Ramos (cell line): Measurements from ENCODE around the gene ECE1.

Source experiments
- in situ Hi-C: fragments of 300-500 bp; cut with MboI; formaldehyde crosslinking; loops from one replicate; pipeline ENCODE4 v1.14.3; 2022; ENCODE audit warnings: low sequenced_read_pairs; ENCODE audit not compliant: unreplicated experiment

Gene ECE1

DNA sequence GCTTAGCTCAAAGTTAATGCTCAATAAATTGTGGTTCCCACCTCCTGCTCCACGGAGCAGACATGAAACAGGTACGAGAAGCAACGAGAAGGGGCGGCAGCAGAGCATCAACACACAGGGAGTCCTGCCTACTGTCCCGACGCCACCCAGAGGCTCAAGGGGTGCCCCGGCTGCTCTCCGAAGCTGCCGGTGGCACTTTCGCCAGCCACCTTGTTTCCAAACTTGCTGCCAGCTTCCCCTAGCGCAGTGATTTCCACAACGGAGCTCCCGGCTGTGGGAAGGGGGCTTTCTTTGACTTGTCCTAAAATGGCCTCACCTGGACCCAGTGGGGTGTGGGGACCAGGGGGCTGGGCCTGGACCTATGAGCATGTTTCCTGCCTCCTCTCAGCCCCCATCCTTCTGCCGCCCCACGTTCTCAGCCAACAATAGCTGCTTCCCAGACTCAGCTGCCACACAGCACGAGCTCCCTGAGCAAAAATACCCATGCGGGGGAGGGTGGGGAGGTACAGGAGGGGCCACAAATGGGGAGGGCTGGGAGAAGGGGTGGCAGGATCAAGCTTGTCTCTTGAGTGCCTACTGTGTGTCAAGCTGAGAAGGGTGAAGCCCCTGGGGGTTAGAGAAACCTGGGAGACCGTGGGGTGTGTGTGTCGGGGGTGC lies 35.6 kb upstream of the ECE1 start:
- in situ Hi-C loops: no loop called here

GRCh38 chr1:21325231-21325718 lies 35.0 kb upstream of the ECE1 start:
- in situ Hi-C loops: no loop called here

- in situ Hi-C loops: no loop called here
These were observed 34.3 kb upstream of the ECE1 start for GRCh38 chr1:21324368-21325141.

DNA sequence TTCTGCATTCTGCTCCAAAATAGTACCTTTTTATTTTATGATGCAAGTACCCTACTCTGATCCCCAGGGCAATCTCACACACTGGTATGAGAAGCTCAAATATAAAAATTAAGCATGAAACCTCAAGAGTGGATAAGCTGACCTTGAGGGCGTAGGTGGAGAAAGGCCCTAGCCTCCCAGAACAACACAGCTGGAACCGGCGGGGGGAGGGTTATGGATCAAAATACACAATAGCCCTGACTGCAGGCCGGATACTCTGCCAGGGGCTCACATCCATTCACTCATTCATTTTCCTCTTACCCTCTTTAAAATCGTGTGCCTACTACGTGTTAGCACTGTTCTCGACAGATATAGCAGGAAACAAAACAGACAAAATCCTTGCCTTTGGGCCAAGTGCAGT lies 32.8 kb upstream of the ECE1 start:
- in situ Hi-C loops: no loop called here

GRCh38 chr1:21322681-21323016 lies 32.4 kb upstream of the ECE1 start:
- in situ Hi-C loops: no loop called here

GRCh38 chr1:21321963-21322680 lies 31.9 kb upstream of the ECE1 start:
- in situ Hi-C loops: no loop called here

- in situ Hi-C loops: no loop called here
These were observed 30.3 kb upstream of the ECE1 start for GRCh38 chr1:21320410-21321108.

GRCh38 chr1:21319447-21320407 lies 29.5 kb upstream of the ECE1 start:
- in situ Hi-C loops: no loop called here

DNA sequence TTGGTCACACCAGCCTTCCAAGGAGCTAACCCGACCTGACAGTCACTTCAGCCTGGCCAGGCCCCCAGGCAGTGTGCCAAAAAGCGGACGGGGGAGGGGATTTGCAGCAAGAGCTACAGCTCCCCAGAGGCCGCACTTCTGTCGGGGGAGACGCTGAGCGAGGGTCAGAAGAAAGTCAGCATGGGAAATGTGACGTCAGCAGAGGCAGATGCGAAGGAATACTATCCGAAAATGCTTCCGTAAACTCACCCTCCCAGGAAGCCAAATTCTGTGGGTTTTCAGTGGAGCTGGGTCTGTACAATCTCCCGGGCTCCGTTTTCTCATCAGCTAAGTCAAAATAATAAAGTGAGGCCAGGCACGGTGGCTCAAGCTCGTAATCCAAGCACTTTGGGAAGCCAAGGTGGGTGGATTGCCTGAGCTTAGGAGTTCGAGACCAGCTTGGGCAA lies 28.5 kb upstream of the ECE1 start:
- in situ Hi-C loops: no loop called here

- in situ Hi-C loops: no loop called here
These were observed 27.9 kb upstream of the ECE1 start for GRCh38 chr1:21318057-21318713.

DNA sequence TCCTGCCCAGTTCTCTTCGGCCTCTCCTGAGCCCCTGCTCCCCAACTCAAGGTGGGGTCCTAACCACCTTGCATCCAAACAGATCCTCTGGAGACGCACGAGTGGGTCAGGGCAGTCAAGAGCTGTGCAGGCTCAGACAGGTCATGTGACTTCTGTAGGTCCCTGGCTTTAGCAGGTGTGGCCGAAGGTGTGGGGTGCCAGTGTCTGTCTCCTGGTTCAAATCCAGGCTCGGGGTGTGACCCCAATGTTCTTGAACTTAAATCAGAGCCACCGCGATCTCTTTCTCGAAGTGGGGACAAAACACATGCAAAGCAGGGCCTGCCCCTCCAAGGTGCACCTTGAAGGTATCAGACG lies 27.4 kb upstream of the ECE1 start:
- in situ Hi-C loops: no loop called here

DNA sequence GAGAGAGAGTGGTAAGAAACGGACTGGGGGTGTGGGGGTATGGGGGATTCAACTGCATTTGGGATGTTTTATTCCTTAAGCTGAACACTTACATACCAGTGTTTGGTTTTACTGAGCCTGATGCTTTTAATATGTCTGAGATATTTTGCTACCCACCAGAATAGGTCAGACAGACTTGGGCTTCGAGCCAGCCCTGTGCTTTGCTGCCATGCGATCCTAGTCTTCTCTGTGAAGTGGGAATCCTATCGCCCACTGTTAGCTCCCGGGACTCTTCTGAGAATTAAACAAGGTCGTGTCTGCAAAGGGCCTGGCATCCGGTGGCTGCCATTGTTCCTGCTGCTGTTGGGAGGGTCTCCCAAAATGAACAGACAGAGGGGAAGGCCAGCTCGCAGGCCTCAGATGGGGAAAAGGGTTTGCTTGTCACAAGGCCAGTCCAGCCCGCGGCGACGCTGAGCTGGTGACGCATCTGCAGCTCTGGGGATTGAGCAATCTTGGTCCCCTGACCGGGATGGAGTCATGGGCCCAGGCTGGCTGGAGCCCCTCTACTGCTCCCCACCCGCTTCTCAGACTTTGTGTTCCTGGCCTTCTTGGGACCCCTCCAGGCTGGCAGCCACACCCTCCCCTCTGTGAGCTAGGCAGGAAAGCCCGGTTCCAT lies 26.9 kb upstream of the ECE1 start:
- in situ Hi-C loops: no loop called here

- in situ Hi-C loops: no loop called here
These were observed 24.6 kb upstream of the ECE1 start for GRCh38 chr1:21314743-21315396.

DNA sequence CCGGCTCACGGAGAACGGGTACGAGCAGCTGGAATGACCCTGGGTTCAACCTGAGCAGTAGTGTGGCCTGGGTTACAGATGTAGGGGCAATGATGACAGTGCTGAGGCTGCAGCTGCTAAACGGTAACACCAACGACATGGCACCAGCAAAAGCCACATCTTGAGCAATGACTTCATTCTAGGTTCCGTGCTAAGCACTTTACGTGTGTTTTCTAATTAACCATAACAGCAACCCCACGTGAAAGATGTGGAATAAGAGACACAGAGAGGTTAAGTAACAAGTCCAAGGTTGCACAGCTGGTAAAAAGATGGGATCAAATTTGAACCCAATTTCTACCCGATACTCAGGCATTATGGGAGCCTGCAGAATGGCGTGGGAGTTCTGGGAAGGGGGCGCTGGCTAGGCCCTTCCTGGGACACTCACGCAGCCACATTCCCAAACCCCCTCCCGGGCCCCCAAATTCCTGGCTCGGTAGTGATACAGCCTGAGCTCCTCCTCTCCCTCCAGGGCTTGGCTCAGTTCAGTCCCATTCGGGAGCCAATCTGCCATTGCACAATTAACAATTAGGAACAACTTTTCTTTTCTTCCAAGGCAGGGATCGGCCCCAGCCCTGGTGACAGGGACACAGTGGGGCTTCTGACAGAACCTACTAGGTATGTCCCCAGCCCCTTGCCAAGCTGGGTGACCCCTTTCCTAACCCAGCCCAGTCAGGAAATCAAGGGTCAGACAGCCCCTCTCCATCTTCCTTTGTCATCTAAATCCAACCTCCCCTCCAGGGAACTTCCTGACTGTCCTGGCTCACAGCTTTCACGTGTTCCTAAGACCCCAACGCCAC lies 23.8 kb upstream of the ECE1 start:
- in situ Hi-C loops: no loop called here

- in situ Hi-C loops: no loop called here
These were observed 23.1 kb upstream of the ECE1 start for GRCh38 chr1:21313203-21313885.

DNA sequence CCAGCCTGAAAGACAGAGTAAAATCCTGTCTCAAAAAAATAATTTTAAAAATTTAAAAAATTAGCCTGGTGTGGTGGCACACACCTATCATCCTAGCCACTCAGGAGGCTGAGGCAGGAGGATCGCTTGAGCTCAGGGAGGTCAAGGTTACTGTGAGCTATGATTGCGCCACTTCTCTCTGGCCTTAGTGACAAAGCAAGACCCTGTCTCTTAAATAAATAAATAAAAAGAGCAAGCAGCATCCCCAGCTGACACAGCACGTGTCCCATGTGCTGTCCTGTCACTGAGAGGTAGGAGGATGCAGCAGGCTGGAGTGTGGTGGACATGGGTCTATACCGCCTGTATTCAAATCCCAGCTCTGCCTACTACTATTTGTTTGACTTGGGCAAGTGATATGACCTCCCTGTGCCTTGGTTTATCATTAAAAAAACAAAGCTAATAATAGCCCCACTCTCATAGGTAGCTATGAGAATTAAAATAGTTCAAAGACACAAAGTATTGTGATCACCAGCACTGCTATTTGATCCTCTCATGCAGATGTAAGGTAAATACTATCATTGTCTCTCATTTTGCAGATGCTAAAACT lies 22.2 kb upstream of the ECE1 start:
- in situ Hi-C loops: no loop called here
